ENCODE data around the gene MAFB.

GRCh38 chr20:40678286-40678875 is 10.7 kb downstream of the MAFB start:
- TF ChIP-seq CTCF (conservative IDR thresholded peaks at IDR 0.05 in 1 of 2, IDR thresholded peaks at IDR 0.05 in 1 of 2; ENCODE audit: low read depth in 1 of 2, low read length in 2 of 2) (no peak), EZH2 (IDR thresholded peaks at IDR 0.05; ENCODE audit: low read length, missing control alignments) (no peak)

All from fibroblast of lung (primary cell).